Ammon's horn (tissue), 1 donor: ENCODE data around the gene NLRP3.
"Not testable (repeated sequence)": the region's sequence is repeated elsewhere in the genome, so short reads cannot be mapped to it uniquely, and the experiment has no call there.

ENCODE experiments used
- DNase-seq: peaks from one replicate; pipeline ENCODE4 v3.0.0-alpha.2; 2016; ENCODE audit warnings: low spot score

Gene NLRP3

GRCh38 chr1:247415423-247416361 is at the start of gene NLRP3:
TSS of gene NLRP3 (plus strand) at chr1:247416173. CDS start at chr1:247418801, 2,628 bp downstream.
- peak; percentile 72 for DNase-seq

- not testable (repeated sequence) for DNase-seq
Observed at GRCh38 chr1:247366345-247366744, 49.6 kb upstream of the NLRP3 start.

- no peak for DNase-seq
Observed at GRCh38 chr1:247366926-247367645, 48.9 kb upstream of the NLRP3 start.

GRCh38 chr1:247367786-247368422 is 48.1 kb upstream of the NLRP3 start:
- no peak for DNase-seq

- no peak for DNase-seq
Observed at GRCh38 chr1:247368490-247369145, 47.4 kb upstream of the NLRP3 start.

- DNase-seq = no peak
Observed at GRCh38 chr1:247370786-247371732, 44.9 kb upstream of the NLRP3 start.

GRCh38 chr1:247371801-247372259 is 44.1 kb upstream of the NLRP3 start:
- no peak for DNase-seq

GRCh38 chr1:247373721-247374141 is 42.2 kb upstream of the NLRP3 start:
- peak; percentile 41 for DNase-seq

GRCh38 chr1:247374651-247375334 is 41.2 kb upstream of the NLRP3 start:
- DNase-seq = not testable (repeated sequence)

GRCh38 chr1:247375747-247376146 is 40.2 kb upstream of the NLRP3 start:
- no peak for DNase-seq

GRCh38 chr1:247376659-247377058 is 39.3 kb upstream of the NLRP3 start:
- DNase-seq = no peak

- not testable (repeated sequence) for DNase-seq
Observed at GRCh38 chr1:247377656-247378055, 38.3 kb upstream of the NLRP3 start.

GRCh38 chr1:247378334-247379073 is 37.5 kb upstream of the NLRP3 start:
- no peak for DNase-seq

GRCh38 chr1:247385283-247385682 is 30.7 kb upstream of the NLRP3 start:
- no peak for DNase-seq

- DNase-seq = no peak
Observed at GRCh38 chr1:247386217-247386616, 29.8 kb upstream of the NLRP3 start.

- peak; percentile 41 for DNase-seq
Observed at GRCh38 chr1:247386687-247387086, 29.3 kb upstream of the NLRP3 start.

GRCh38 chr1:247387096-247387495 is 28.9 kb upstream of the NLRP3 start:
- DNase-seq = peak; percentile 50

- no peak for DNase-seq
Observed at GRCh38 chr1:247387565-247387964, 28.4 kb upstream of the NLRP3 start.

- peak; percentile 89 for DNase-seq
Observed at GRCh38 chr1:247390116-247390791, 25.7 kb upstream of the NLRP3 start.
